ENCODE results near the gene STYX. TPM values are rescaled to one million over a fixed set of nuclear protein-coding genes. Genes with fewer than 3 reads are reported as not detected.
A peak's percentile ranks its signal among the peaks of the same experiment; 100 is the strongest.

The STYX gene
- total and polyA plus RNA-seq, 2 of the 4 experiments (the other 2 are of a cell fraction), result 5.8 to 7.5 TPM

DNA sequence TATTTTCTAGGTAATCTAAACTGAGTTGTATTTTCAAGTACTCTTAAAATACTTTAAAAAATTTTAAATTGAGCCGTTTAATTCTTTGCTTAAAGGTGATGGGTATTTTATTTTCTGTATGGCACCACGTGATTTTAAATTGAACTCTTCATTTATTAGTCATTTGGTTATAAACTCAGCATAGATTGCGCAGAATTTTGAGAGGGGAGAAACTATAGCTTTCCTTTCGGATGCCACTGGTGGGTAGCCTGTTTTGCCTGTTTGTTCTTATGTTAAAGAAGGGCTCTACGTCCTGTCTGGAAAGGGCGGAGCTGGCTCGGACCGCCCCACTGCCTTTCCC lies 411 bp upstream of the STYX start:
- Histone ChIP-seq H2BK5ac (ENCODE audit: low read depth, low read length, poor library complexity, severe bottlenecking) (no peak overlapping the region), H3K36me3 (ENCODE audit: control insufficient read depth, insufficient read depth, low read length) (peaks cover 7% of the 10 kb centered on the region), H3K23ac (ENCODE audit: low read depth, low read length) (no peak overlapping the region), H3K9me3 (ENCODE audit: control insufficient read depth, insufficient read depth, low read length) (no peaks in the 10 kb centered on the region), H4K20me1 (ENCODE audit: insufficient read depth, low read length) (no peaks in the 10 kb centered on the region; the same call in 1 of the 2 replicates), H4K8ac (ENCODE audit: low read depth in 2 of 2, low read length in 2 of 2) (no peak overlapping the region), H3K18ac (ENCODE audit: low read depth, low read length) (no peak overlapping the region), H3K9me1 (ENCODE audit: insufficient read depth, low read length) (no peaks in the 10 kb centered on the region), H3K9ac (ENCODE audit: low read depth, low read length) (no peak overlapping the region), H3K27ac (ENCODE audit: insufficient read depth, low read length) (no peak overlapping the region), H3K56ac (ENCODE audit: extremely low read depth, insufficient read depth, low read length) (no peak overlapping the region), H3K4me3 (ENCODE audit: insufficient read depth, low read depth, low read length) (peak overlapping the region; percentile 44; the same call in 1 of the 2 replicates), H2AFZ (replicated peaks; ENCODE audit: low read length, poor library complexity) (no peak overlapping the region), H3K14ac (replicated peaks; ENCODE audit: low read depth, low read length) (no peak overlapping the region), H2AK5ac (ENCODE audit: low read depth, low read length) (no peak overlapping the region), H2AK9ac (replicated peaks; ENCODE audit: low read depth, low read length, poor library complexity) (no peak overlapping the region), H4K5ac (ENCODE audit: low read depth, low read length) (no peak overlapping the region), H3K4me2 (ENCODE audit: low read depth, low read length) (peak overlapping the region; percentile 83), H2BK120ac (ENCODE audit: low read depth, low read length) (no peak overlapping the region), H3K79me1 (ENCODE audit: low read depth in 1 of 2, low read length in 2 of 2) (peaks cover 9 to 41% of the 10 kb centered on the region in 2 experiments; a peak in 3 of 4 replicates), H3K4ac (ENCODE audit: low read depth, low read length) (no peak overlapping the region), H3K4me1 (ENCODE audit: control insufficient read depth, insufficient read depth, low read length) (no peaks in the 10 kb centered on the region), H3K27me3 (ENCODE audit: control insufficient read depth, insufficient read depth, low read length) (no peaks in the 10 kb centered on the region), H2BK20ac (ENCODE audit: low read depth, low read length) (no peak overlapping the region), H4K91ac (ENCODE audit: insufficient read depth, low read depth, low read length) (no peak overlapping the region), H2BK15ac (ENCODE audit: low read depth, low read length) (no peak overlapping the region)
- intact Hi-C loops (cut with micrococcal nuclease), result loop anchor here (5.0 kb wide), 1 partner anchor 578 kb away; no protein-coding TSS in a partner anchor
- DNase-seq (no peak), ATAC-seq (ENCODE audit: low read depth) (no peak)
- in situ Hi-C loops (cut with MboI; ENCODE audit: low sequenced_read_pairs), result no loop called here
- no TSS peak for BruUV-seq (replicated peaks)
- no CpG with 5 or more reads among the region's 8 CpGs for WGBS, 2 experiments (ENCODE audit: extremely low coverage in 2 of 2, insufficient read length in 1 of 2)
- dilution Hi-C loops (cut with HindIII; ENCODE audit: low sequenced_read_pairs, unreplicated experiment), result no loop called here
- POLR2A ChIA-PET (ENCODE audit: unreplicated experiment), result no interaction called here
- CTCF ChIA-PET, result no interaction called here
- TF ChIP-seq CHD1 (IDR thresholded peaks at IDR 0.05; ENCODE audit: low read depth, low read length) (no peak), POLR2A (IDR thresholded peaks at IDR 0.05; ENCODE audit: low read depth, low read length) (no peak), FOS (IDR thresholded peaks at IDR 0.05; ENCODE audit: low read depth, low read length) (no peak)
- TF ChIP-seq, protein P1, sequence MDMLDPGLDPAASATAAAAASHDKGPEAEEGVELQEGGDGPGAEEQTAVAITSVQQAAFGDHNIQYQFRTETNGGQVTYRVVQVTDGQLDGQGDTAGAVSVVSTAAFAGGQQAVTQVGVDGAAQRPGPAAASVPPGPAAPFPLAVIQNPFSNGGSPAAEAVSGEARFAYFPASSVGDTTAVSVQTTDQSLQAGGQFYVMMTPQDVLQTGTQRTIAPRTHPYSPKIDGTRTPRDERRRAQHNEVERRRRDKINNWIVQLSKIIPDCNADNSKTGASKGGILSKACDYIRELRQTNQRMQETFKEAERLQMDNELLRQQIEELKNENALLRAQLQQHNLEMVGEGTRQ (IDR thresholded peaks at IDR 0.05; ENCODE audit: low read depth, low read length), result peak; percentile 41
- TF ChIP-seq, protein P2, sequence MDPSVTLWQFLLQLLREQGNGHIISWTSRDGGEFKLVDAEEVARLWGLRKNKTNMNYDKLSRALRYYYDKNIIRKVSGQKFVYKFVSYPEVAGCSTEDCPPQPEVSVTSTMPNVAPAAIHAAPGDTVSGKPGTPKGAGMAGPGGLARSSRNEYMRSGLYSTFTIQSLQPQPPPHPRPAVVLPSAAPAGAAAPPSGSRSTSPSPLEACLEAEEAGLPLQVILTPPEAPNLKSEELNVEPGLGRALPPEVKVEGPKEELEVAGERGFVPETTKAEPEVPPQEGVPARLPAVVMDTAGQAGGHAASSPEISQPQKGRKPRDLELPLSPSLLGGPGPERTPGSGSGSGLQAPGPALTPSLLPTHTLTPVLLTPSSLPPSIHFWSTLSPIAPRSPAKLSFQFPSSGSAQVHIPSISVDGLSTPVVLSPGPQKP (IDR thresholded peaks at IDR 0.05; ENCODE audit: borderline replicate concordance, low read depth, low read length), result no peak
